Testis (tissue), 3 donors: Measurements from ENCODE around the gene SMPD2. TPM values are rescaled to one million over a fixed set of nuclear protein-coding genes. Genes with fewer than 3 reads are reported as not detected.

Experiments used
- DNase-seq: peaks from one replicate; pipeline ENCODE4 v3.0.0-alpha.2; 2019
- H3K27ac ChIP-seq, 2 donors: fragments of 200-600 bp; sonication (generic); one replicate each; pipeline ENCODE4 v1.5.1; 2019
- H3K27me3 ChIP-seq: fragments of 200-600 bp; sonication (generic); one replicate; pipeline ENCODE4 v1.5.1; 2019
- H3K36me3 ChIP-seq: fragments of 200-600 bp; sonication (generic); one replicate; pipeline ENCODE4 v1.5.1; 2017; ENCODE audit warnings: low read depth; ENCODE audit errors: missing control alignments
- H3K4me1 ChIP-seq: fragments of 200-600 bp; sonication (generic); one replicate; pipeline ENCODE4 v1.5.1; 2019
- H3K4me3 ChIP-seq, 2 donors: fragments of 200-600 bp; sonication (generic); one replicate each; pipeline ENCODE4 v1.5.1; 2017 to 2019
- H3K9me3 ChIP-seq: fragments of 200-600 bp; sonication (generic); one replicate; pipeline ENCODE4 v1.5.1; 2017
- POLR2A ChIP-seq: fragments of 450-650 bp; IDR thresholded peaks from one replicate; pipeline ENCODE4 v1.6.1; 2017; ENCODE audit warnings: antibody characterized with exemption, mild to moderate bottlenecking, moderate library complexity
- WGBS, 2 donors: methylation state at CpG; one replicate each; pipeline ENCODE4 v1.1.5; 2018; 5-methylcytosine and 5-hydroxymethylcytosine counted together
- intact Hi-C: fragments of 100-400 bp; cut with DNase I; formaldehyde crosslinking; loops from one replicate; pipeline ENCODE4 v1.15.1; 2023; ENCODE audit warnings: low total_unique reads
- polyA plus RNA-seq: library from polyadenylated mRNA; stranded (reverse); fragments of 350-450 nt; fragmentation: Illumina TruSeq; extraction: RNeasy Lipid Tissue Mini Kit (QIAGEN cat#74804); gene quantifications from one replicate; pipeline ENCODE4 v1.2.3, GENCODE V29; 2014; ENCODE audit warnings: low read depth, low replicate concordance; ENCODE audit not compliant: insufficient read depth
- total RNA-seq, 2 donors: library from RNA; depleted of rRNA; stranded (reverse); fragments of >200 nt; gene quantifications; one replicate each; pipeline ENCODE4 v1.2.3, GENCODE V29; 2016
- TF ChIP-seq, protein P1 (sequence below), 3 experiments: fragments of 450-650 bp in 2 of 3; fragments of 200-600 bp in 1 of 3; sonication (generic) in 1 of 3; IDR thresholded peaks; one replicate each; pipeline ENCODE4 v1.5.1; 2016 to 2019; ENCODE audit warnings: antibody characterized with exemption in 3 of 3, mild to moderate bottlenecking in 2 of 3, moderate library complexity in 1 of 3

The SMPD2 gene
- total and polyA plus RNA-seq, 3 donors from 2014 or later: 29.9 to 94.3 (median 49.1) TPM

DNA sequence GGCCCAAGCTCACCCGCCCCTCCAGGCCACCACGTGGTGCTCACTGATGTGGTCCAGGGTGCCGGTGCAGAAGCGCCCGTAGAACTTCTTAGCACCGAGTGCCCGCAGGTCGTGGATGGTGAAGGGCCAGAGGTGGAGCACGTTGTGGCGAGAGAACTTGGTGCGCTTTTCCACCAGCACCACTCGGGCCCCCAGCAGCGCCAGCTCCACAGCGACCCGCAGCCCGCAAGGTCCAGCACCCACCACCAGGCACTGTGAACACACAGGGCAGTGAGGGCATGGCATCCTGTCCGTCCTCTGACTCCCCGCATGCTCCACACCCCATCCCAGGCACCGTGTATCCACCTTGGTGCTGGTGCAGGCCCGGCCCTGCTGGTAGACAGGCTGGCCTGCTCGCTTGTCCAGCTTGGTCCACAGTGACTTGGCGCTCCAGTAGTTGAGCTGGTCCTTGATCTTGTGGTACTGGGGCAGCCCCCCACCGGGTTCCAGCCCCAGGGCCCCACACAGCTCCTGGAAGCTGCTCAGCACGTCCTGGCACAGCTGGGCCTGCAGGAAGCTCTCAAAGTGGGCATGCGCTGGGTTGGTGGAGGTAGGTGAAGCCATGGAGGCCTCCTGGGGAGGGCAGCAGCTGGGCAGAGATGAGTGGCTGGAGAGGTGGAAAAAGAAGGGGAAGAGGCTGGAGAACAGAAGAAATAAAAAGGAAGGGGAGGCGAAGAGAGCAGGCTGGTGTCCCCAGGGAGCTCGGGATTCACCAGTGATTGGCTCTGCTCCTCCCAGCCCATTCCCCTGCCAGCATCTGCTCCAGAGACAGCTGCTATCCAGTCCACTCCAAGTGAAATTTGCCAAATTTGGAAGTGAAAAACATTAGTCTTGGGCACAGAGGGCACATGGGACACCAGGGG lies 13.3 kb downstream of the SMPD2 start:
- H3K4me3 ChIP-seq: peak overlapping the region in 1 of 2 donors; percentile 86
- H3K9me3 ChIP-seq: no peaks in the 10 kb centered on the region
- H3K36me3 ChIP-seq: no peaks in the 10 kb centered on the region
- peaks cover 19% of the 10 kb centered on the region for H3K4me1 ChIP-seq
- no peaks in the 10 kb centered on the region for H3K27me3 ChIP-seq
- WGBS, 2 donors: 80 to 88% methylated on average over 21 to 27 of the region's 27 CpGs
- TF ChIP-seq, protein P1, sequence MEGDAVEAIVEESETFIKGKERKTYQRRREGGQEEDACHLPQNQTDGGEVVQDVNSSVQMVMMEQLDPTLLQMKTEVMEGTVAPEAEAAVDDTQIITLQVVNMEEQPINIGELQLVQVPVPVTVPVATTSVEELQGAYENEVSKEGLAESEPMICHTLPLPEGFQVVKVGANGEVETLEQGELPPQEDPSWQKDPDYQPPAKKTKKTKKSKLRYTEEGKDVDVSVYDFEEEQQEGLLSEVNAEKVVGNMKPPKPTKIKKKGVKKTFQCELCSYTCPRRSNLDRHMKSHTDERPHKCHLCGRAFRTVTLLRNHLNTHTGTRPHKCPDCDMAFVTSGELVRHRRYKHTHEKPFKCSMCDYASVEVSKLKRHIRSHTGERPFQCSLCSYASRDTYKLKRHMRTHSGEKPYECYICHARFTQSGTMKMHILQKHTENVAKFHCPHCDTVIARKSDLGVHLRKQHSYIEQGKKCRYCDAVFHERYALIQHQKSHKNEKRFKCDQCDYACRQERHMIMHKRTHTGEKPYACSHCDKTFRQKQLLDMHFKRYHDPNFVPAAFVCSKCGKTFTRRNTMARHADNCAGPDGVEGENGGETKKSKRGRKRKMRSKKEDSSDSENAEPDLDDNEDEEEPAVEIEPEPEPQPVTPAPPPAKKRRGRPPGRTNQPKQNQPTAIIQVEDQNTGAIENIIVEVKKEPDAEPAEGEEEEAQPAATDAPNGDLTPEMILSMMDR (IDR thresholded peaks at IDR 0.05): no peak
- TF ChIP-seq POLR2A: no peak
- intact Hi-C loops: no loop called here
- peak; percentile 61 for DNase-seq
- peak overlapping the region; percentile 74 to 91 for H3K27ac ChIP-seq

DNA sequence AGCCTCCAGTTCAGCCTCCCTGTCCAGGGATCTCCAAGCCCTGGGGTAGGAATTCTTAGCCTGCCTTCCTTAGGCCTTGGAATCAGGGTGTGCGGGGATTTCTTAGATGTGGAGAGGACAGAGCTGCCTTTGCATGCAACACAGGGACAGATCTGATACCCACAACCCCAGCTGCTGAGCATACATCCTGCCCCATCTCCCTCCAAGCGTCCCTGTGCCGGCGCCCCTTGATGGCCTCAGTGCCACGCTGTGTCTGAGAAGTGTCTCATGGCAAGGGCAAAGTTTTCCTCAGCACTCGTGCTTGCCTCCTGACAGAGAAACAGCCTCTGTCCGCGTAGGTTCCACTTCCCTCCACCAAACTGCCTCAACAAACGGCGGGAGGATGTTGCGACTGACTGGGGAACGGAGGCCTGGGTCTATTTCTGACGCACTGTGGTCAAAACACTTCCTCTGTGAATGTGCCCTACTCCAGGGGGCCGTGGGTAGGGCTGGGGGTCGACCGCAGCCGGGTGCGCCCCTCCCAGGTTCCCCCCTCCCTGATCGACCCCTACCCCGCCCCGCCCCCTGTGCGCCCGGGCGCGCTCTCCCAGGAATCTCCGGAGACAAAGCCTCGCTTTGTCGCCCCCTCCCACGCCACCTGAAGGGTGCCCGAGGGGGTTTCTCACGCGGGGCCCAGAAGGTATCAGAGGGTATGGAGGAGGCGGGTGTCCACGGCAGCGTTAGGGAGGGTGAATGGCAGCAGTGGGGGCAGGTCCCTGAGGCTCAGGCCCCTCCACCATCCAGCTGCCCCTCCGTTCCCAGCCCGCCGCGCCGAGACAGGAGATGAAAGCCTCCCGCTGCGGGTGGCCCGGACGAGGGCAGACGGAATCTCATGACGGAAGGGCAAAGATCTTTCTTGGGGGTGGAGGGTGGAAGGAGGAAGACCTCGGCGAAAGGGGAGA lies 14.2 kb downstream of the SMPD2 start:
- peak overlapping the region; percentile 74 to 91 for H3K27ac ChIP-seq
- DNase-seq: peak; percentile 50
- H3K36me3 ChIP-seq: no peaks in the 10 kb centered on the region
- no peaks in the 10 kb centered on the region for H3K27me3 ChIP-seq
- 4% methylated on average over 39 to 46 of the region's 48 CpGs for WGBS, 2 donors
- no peaks in the 10 kb centered on the region for H3K9me3 ChIP-seq
- H3K4me1 ChIP-seq: peaks cover 19% of the 10 kb centered on the region
- intact Hi-C loops: no loop called here
- TF ChIP-seq, protein P1 (IDR thresholded peaks at IDR 0.05): no peak
- no peak for TF ChIP-seq POLR2A
- peak overlapping the region; percentile 72 to 86 for H3K4me3 ChIP-seq

DNA sequence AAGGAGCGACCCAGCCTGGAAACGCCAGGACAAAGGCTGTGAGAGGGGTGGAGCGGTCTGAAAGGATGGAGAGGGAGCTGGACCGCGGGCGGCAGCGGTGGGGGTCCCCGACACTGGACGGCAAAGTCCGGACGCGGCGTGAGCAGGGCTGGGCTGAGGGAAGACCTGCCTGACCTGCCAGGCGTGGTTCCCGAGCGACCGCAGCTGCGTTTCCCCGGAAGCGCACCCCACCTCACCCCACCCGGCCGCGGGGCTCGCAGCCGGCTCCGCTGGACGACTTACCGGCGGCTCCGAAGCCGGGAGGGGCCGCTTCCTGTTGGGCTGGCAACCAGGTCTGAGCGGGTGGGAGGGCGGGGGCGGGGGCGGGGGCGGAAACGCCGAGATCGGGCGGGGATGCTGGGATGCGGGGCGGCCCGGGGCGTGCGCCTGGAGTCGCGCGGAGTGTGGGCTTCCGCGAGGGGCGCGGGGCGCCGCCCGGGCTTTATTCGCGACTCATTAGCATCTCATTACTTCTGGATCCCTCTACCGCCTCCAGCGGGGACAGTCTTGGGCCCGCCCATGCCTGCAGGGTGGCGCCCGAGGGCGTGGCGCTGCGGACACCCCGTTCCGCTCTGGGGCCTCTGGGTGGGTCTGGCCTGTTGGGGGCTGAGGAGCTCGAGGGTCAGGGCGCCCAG lies 15.1 kb downstream of the SMPD2 start, which contains the start of gene MICAL1:
MICAL1 (minus strand) TSS at position 336 of the 674 bp plus-strand sequence. CDS start 1,576 bp downstream, outside the sequence.
- H3K27ac ChIP-seq: peak within 1 kb of the TSS; percentile 74 to 91
- no peak for TF ChIP-seq POLR2A
- TF ChIP-seq, protein P1 (IDR thresholded peaks at IDR 0.05): peak in 1 of 3 experiments; percentile 20
- 1% methylated on average over 26 to 51 of the region's 70 CpGs for WGBS, 2 donors
- peak within 1 kb of the TSS; percentile 72 to 86 for H3K4me3 ChIP-seq
- H3K27me3 ChIP-seq: no peaks in the 10 kb centered on the region
- peak; percentile 74 for DNase-seq
- intact Hi-C loops: no loop called here
- H3K36me3 ChIP-seq: no peaks in the 10 kb centered on the region
- peaks cover 19% of the 10 kb centered on the region for H3K4me1 ChIP-seq
- H3K9me3 ChIP-seq: no peaks in the 10 kb centered on the region

DNA sequence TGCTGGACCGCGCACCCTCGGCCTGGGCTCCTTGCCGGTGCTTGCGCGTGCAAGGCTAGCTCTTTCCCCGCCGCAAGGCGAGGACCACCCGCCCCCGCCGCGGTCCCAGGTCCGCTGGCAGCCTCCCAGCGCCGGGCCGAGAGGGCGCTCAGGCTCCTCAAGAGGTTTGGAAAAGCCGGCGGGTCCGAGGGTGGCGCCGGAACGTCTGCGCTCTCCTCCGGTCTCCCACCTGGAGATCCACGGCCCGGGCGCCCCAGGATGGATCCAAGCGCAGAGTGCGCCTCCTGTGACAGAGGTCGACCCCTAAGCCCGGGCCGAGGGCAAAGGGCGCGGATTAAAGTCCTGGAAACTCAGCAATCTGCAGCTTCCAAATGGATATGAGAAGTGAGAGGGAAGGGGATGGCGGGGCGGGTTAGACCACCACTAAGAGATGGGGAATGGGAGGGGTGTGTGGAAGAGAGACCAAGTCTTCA lies 15.6 kb downstream of the SMPD2 start:
- intact Hi-C loops: no loop called here
- DNase-seq: peak; percentile 35
- TF ChIP-seq, protein P1 (IDR thresholded peaks at IDR 0.05): no peak
- no peak for TF ChIP-seq POLR2A
- Histone ChIP-seq H3K4me1 (peaks cover 19% of the 10 kb centered on the region), H3K27ac (peak overlapping the region; percentile 74 to 91), H3K9me3 (no peaks in the 10 kb centered on the region), H3K36me3 (no peaks in the 10 kb centered on the region), H3K4me3 (peak overlapping the region; percentile 72 to 86), H3K27me3 (no peaks in the 10 kb centered on the region)
- 4 to 30% methylated on average over 2 to 36 of the region's 38 CpGs for WGBS, 2 donors
